GM12891 (cell line): Measurements from ENCODE around the gene BCAS1.

ENCODE experiments used
- PAX5 ChIP-seq: IDR thresholded peaks from 2 replicates; pipeline ENCODE4 v1.6.1; 2011; ENCODE audit warnings: low read length, moderate library complexity, mild to moderate bottlenecking; ENCODE audit not compliant: insufficient read depth, severe bottlenecking
- POLR2A ChIP-seq: IDR thresholded peaks from 2 replicates; pipeline ENCODE4 v1.6.1; 2011; ENCODE audit warnings: low read depth, low read length, control low read depth
- POLR2AphosphoS5 ChIP-seq: IDR thresholded peaks from 2 replicates; pipeline ENCODE4 v1.6.1; 2011; ENCODE audit warnings: low read depth, low read length, control low read depth
- SPI1 ChIP-seq: IDR thresholded peaks from 2 replicates; pipeline ENCODE4 v1.6.1; 2011; ENCODE audit warnings: low read depth, low read length, control low read depth
- TAF1 ChIP-seq: IDR thresholded peaks from 2 replicates; pipeline ENCODE4 v1.6.1; 2011; ENCODE audit warnings: low read depth, low read length, control low read depth

DNA sequence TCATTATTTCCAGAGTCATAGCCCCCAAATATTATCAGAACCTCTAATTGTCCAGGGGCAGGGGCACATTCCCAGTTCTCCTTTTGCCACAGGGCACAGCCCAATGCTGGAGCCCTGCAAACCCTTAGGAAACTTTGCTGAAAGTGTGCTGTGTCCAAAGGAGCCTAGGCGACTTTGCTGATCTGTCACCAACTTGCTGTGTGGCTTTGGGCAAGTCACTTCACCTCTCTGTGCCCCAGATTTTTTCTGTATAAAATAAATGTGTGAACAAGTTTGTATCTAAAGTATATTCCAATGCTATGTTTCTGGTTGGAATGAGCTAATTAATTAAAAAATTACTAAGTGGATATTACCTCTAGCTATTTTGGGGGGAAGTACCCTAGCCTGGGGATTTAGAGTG, 25.4 kb upstream of the BCAS1 start:
- TF ChIP-seq POLR2A (no peak), TAF1 (no peak), POLR2AphosphoS5 (no peak), SPI1 (no peak), PAX5 (no peak)
